ENCODE results near the gene TMEM128. TPM values are rescaled to one million over a fixed set of nuclear protein-coding genes. Genes with fewer than 3 reads are reported as not detected.
A peak's percentile ranks its signal among the peaks of the same experiment; 100 is the strongest.

Gene TMEM128
- total and polyA plus RNA-seq, 2 of the 13 experiments (the other 11 are each of a cell fraction or from before 2014, with no cell fraction given): 19.4 to 27.9 TPM

DNA sequence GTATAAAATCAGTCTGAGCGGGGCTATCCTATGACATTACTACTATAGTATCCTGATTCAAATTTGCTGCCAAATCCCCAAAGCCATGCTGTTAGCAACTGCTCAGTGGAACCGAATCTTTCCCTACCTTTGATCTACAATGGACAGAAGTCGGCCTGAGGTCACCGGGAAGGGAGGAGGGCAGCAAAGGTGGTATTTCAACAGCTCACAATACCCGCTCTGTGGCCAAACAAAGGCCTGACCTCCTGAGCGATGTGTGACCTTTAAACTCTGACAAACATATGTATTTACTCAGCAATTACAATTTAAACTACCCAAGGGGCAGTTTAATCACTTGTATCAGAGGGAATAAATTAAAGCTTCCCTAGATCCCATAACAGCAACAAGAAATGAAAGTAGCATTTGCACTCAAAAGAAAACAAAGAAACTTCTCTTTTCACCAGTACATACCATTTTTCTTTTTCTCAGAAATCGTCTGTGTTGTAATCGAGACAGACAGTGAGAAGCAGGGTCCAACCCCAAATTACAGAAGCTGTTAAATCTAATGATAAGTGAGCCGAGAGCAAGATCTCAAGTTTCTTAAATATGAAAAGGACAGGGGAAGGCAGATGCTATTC is 11.6 kb upstream of the TMEM128 start (continued):
- TF ChIP-seq ASH2L (IDR thresholded peaks at IDR 0.05; ENCODE audit: insufficient read length, low read depth, low read length) (peak; percentile 98), YEATS4 (CRISPR knock-in tag; IDR thresholded peaks at IDR 0.05; ENCODE audit: borderline replicate concordance) (peak; percentile 35; the same call in 1 of the 2 replicates), KAT8 (CRISPR knock-in tag; IDR thresholded peaks at IDR 0.05) (peak; percentile 57; the same call in 1 of the 2 replicates), DNMT1 (CRISPR knock-in tag; IDR thresholded peaks at IDR 0.05) (no peak), ZNF501 (CRISPR knock-in tag; IDR thresholded peaks at IDR 0.05) (no peak), ZFP36L2 (CRISPR knock-in tag; IDR thresholded peaks at IDR 0.05) (no peak), FOXJ3 (CRISPR knock-in tag; IDR thresholded peaks at IDR 0.05; ENCODE audit: borderline replicate concordance) (peak; percentile 72; the same call in 1 of the 2 replicates), SALL1 (CRISPR knock-in tag; IDR thresholded peaks at IDR 0.05) (peak; percentile 96), ZNF496 (CRISPR knock-in tag; IDR thresholded peaks at IDR 0.05; ENCODE audit: insufficient replicate concordance) (no peak), ZNF552 (CRISPR knock-in tag; IDR thresholded peaks at IDR 0.05; ENCODE audit: borderline replicate concordance) (no peak), ZNF556 (CRISPR knock-in tag; IDR thresholded peaks at IDR 0.05; ENCODE audit: borderline replicate concordance) (peak; percentile 32; the same call in 1 of the 2 replicates), ZSCAN30 (CRISPR knock-in tag; IDR thresholded peaks at IDR 0.05) (no peak), CENPX (CRISPR knock-in tag; IDR thresholded peaks at IDR 0.05) (no peak), ZNF709 (CRISPR knock-in tag; IDR thresholded peaks at IDR 0.05) (no peak), ZNF343 (CRISPR knock-in tag; IDR thresholded peaks at IDR 0.05) (no peak), SRF (IDR thresholded peaks at IDR 0.05; ENCODE audit: low read depth, low read length) (no peak), ZNF256 (CRISPR knock-in tag; conservative IDR thresholded peaks at IDR 0.05) (0 out of 2 replicates have a peak, but pooled peaks have one; percentile 23), FOSL2 (CRISPR knock-in tag; IDR thresholded peaks at IDR 0.05) (peak; percentile 77), ZFP82 (CRISPR knock-in tag; IDR thresholded peaks at IDR 0.05; ENCODE audit: borderline replicate concordance) (no peak), ZNF749 (CRISPR knock-in tag; IDR thresholded peaks at IDR 0.05; ENCODE audit: borderline replicate concordance) (no peak), KMT2A (CRISPR knock-in tag; IDR thresholded peaks at IDR 0.05) (no peak), FLYWCH1 (CRISPR knock-in tag; IDR thresholded peaks at IDR 0.05) (no peak)
- TF ChIP-seq, protein P1, sequence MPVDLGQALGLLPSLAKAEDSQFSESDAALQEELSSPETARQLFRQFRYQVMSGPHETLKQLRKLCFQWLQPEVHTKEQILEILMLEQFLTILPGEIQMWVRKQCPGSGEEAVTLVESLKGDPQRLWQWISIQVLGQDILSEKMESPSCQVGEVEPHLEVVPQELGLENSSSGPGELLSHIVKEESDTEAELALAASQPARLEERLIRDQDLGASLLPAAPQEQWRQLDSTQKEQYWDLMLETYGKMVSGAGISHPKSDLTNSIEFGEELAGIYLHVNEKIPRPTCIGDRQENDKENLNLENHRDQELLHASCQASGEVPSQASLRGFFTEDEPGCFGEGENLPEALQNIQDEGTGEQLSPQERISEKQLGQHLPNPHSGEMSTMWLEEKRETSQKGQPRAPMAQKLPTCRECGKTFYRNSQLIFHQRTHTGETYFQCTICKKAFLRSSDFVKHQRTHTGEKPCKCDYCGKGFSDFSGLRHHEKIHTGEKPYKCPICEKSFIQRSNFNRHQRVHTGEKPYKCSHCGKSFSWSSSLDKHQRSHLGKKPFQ (CRISPR knock-in tag; IDR thresholded peaks at IDR 0.05; ENCODE audit: insufficient replicate concordance): no peak
- TF ChIP-seq, protein P2, sequence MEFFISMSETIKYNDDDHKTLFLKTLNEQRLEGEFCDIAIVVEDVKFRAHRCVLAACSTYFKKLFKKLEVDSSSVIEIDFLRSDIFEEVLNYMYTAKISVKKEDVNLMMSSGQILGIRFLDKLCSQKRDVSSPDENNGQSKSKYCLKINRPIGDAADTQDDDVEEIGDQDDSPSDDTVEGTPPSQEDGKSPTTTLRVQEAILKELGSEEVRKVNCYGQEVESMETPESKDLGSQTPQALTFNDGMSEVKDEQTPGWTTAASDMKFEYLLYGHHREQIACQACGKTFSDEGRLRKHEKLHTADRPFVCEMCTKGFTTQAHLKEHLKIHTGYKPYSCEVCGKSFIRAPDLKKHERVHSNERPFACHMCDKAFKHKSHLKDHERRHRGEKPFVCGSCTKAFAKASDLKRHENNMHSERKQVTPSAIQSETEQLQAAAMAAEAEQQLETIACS (CRISPR knock-in tag; IDR thresholded peaks at IDR 0.05): no peak
- TF ChIP-seq, protein P3, sequence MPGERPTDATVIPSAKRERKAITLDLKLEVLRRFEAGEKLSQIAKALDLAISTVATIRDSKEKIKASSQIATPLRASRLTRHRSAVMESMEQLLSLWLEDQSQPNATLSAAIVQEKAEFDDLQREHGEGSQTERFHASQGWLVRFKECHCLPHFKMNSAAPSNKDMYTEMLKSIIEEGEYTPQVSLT (CRISPR knock-in tag; IDR thresholded peaks at IDR 0.05; ENCODE audit: borderline replicate concordance, low read depth): no peak
- TF ChIP-seq, protein P4, sequence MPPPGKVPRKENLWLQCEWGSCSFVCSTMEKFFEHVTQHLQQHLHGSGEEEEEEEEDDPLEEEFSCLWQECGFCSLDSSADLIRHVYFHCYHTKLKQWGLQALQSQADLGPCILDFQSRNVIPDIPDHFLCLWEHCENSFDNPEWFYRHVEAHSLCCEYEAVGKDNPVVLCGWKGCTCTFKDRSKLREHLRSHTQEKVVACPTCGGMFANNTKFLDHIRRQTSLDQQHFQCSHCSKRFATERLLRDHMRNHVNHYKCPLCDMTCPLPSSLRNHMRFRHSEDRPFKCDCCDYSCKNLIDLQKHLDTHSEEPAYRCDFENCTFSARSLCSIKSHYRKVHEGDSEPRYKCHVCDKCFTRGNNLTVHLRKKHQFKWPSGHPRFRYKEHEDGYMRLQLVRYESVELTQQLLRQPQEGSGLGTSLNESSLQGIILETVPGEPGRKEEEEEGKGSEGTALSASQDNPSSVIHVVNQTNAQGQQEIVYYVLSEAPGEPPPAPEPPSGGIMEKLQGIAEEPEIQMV (CRISPR knock-in tag; IDR thresholded peaks at IDR 0.05; ENCODE audit: low read depth): no peak

All from HepG2 (cell line).